Gastrocnemius medialis (tissue), 4 donors: ENCODE data around the gene BCOR. TPM values are rescaled to one million over a fixed set of nuclear protein-coding genes. Genes with fewer than 3 reads are reported as not detected.

Source experiments
- ATAC-seq, 2 donors: fragments of 150-250 bp; one replicate each; pipeline ENCODE4 v1.9.1; 2016
- DNase-seq, 2 donors: peaks; one replicate each; pipeline ENCODE4 v3.0.0-alpha.2; 2019
- H3K27ac ChIP-seq, 4 donors: fragments of 200-600 bp; sonication (generic); 1 replicate in 1 of 4; 2 replicates in 3 of 4; pipeline ENCODE4 v1.5.1; 2016 to 2018; ENCODE audit warnings: mild to moderate bottlenecking in 2 of 4, moderate library complexity in 1 of 4
- H3K27me3 ChIP-seq, 3 donors: fragments of 200-600 bp; sonication (generic) in 2 of 3; 1 replicate in 1 of 3; 2 replicates in 2 of 3; pipeline versions ENCODE4 v1.5.1 to v1.6.0; 2016 to 2019; ENCODE audit warnings: mild to moderate bottlenecking in 1 of 3, moderate library complexity in 1 of 3
- H3K36me3 ChIP-seq, 2 donors: fragments of 200-600 bp; sonication (generic) in 1 of 2; one replicate each; pipeline ENCODE4 v1.5.1; 2017 to 2018
- H3K4me1 ChIP-seq, 2 donors: fragments of 200-600 bp; sonication (generic) in 1 of 2; one replicate each; pipeline ENCODE4 v1.5.1; 2016 to 2017; ENCODE audit warnings: mild to moderate bottlenecking in 2 of 2
- H3K4me3 ChIP-seq, 4 donors: fragments of 200-600 bp; sonication (generic) in 3 of 4; 1 replicate in 1 of 4; 2 replicates in 3 of 4; pipeline ENCODE4 v1.5.1; 2016 to 2019; ENCODE audit warnings: mild to moderate bottlenecking in 2 of 4
- H3K9me3 ChIP-seq, 3 donors: fragments of 200-600 bp; sonication (generic) in 2 of 3; 1 replicate in 1 of 3; 2 replicates in 2 of 3; pipeline ENCODE4 v1.5.1; 2016 to 2019
- POLR2A ChIP-seq, 2 donors: fragments of 450-650 bp; IDR thresholded peaks; one replicate each; pipeline ENCODE4 v1.6.1; 2017; ENCODE audit warnings: antibody characterized with exemption in 2 of 2, mild to moderate bottlenecking in 2 of 2, moderate library complexity in 2 of 2
- in situ Hi-C, 4 donors: fragments of 200-750 bp; cut with MboI; loops; one replicate each; pipeline versions ENCODE4 v1.15.0 to v1.8.0; 2017; ENCODE audit warnings: low sequenced_read_pairs in 4 of 4
- intact Hi-C: fragments of 100-400 bp; cut with DNase I; formaldehyde crosslinking; loops from one replicate; pipeline ENCODE4 v1.15.1; 2023; ENCODE audit warnings: low total_unique reads
- total RNA-seq, 4 donors: library from RNA; depleted of rRNA; stranded (reverse); fragments of >200 nt; gene quantifications; one replicate each; pipeline versions ENCODE4 v1.1.0 to v1.2.3, GENCODE V29; 2016
- TF ChIP-seq, protein P1 (sequence below), 5 experiments: fragments of 450-650 bp in 3 of 5; fragments of 200-600 bp in 2 of 5; sonication (generic) in 2 of 5; IDR thresholded peaks in 4 of 5; conservative IDR thresholded peaks in 1 of 5; 1 replicate in 4 of 5; 2 replicates in 1 of 5; pipeline ENCODE4 v1.5.1; 2016 to 2019; ENCODE audit warnings: antibody characterized with exemption in 5 of 5, mild to moderate bottlenecking in 3 of 5, moderate library complexity in 3 of 5

Gene BCOR
- total RNA-seq, 4 donors from 2014 or later, result 6.5 to 43.8 (median 18.4) TPM

DNA sequence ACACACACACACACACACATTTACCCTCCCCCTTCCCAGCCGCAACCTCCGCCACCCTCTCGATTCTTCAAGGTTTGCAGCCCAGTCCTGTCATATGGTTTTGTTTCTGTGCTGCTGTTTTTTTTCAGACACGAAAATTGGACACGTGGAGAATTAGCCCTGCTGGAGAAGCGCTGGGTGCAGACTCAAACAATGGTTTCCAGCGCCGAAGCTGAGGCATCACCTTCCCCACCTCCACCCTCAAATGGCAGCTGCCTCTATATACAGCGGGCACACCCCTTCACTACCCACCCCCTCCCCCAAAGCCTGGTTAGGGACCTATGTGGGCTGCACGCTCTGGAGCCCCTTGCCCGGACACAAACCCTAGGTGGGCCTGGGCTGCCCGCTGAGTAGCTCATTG lies 87.9 kb downstream of the BCOR start:
- no peak for TF ChIP-seq POLR2A (IDR thresholded peaks at IDR 0.05)
- TF ChIP-seq, protein P1, sequence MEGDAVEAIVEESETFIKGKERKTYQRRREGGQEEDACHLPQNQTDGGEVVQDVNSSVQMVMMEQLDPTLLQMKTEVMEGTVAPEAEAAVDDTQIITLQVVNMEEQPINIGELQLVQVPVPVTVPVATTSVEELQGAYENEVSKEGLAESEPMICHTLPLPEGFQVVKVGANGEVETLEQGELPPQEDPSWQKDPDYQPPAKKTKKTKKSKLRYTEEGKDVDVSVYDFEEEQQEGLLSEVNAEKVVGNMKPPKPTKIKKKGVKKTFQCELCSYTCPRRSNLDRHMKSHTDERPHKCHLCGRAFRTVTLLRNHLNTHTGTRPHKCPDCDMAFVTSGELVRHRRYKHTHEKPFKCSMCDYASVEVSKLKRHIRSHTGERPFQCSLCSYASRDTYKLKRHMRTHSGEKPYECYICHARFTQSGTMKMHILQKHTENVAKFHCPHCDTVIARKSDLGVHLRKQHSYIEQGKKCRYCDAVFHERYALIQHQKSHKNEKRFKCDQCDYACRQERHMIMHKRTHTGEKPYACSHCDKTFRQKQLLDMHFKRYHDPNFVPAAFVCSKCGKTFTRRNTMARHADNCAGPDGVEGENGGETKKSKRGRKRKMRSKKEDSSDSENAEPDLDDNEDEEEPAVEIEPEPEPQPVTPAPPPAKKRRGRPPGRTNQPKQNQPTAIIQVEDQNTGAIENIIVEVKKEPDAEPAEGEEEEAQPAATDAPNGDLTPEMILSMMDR (IDR thresholded peaks at IDR 0.05 in 4 of 5, conservative IDR thresholded peaks at IDR 0.05 in 1 of 5), result no peak
- peaks cover 0 to 7% of the 10 kb centered on the region in 2 donors for H3K4me1 ChIP-seq
- H3K36me3 ChIP-seq, result no peaks in the 10 kb centered on the region
- H3K27ac ChIP-seq, result no peak overlapping the region
- no peaks in the 10 kb centered on the region for H3K9me3 ChIP-seq
- H3K27me3 ChIP-seq, result peaks cover 0 to 38% (median 23%) of the 10 kb centered on the region in 3 donors
- ATAC-seq (no peak), DNase-seq (no peak)
- intact Hi-C loops (loop anchor here (5.0 to 10.0 kb wide), 4 partner anchors 72 to 278 kb away; no protein-coding TSS in a partner anchor), in situ Hi-C loops (loop anchor here in 1 of 4 donors (25.0 kb wide), 1 partner anchor 152 kb away; no protein-coding TSS in a partner anchor)
- no peak overlapping the region for H3K4me3 ChIP-seq

GRCh38 chrX:40009462-40009851 lies 88.3 kb downstream of the BCOR start:
- H3K9me3 ChIP-seq, result no peaks in the 10 kb centered on the region
- intact Hi-C loops, result no loop called here
- peaks cover 0 to 38% (median 26%) of the 10 kb centered on the region in 3 donors for H3K27me3 ChIP-seq
- ATAC-seq (no peak), DNase-seq (no peak)
- no peak overlapping the region for H3K27ac ChIP-seq
- no peak for TF ChIP-seq POLR2A (IDR thresholded peaks at IDR 0.05)
- TF ChIP-seq, protein P1 (IDR thresholded peaks at IDR 0.05 in 4 of 5, conservative IDR thresholded peaks at IDR 0.05 in 1 of 5), result no peak
- peak overlapping the region in 3 of 4 donors; percentile 19 to 44 (median 31) for H3K4me3 ChIP-seq
- peaks cover 0 to 7% of the 10 kb centered on the region in 2 donors for H3K4me1 ChIP-seq
- in situ Hi-C loops, result loop anchor here in 1 of 4 donors (25.0 kb wide), 1 partner anchor 153 kb away; no protein-coding TSS in a partner anchor
- H3K36me3 ChIP-seq, result no peaks in the 10 kb centered on the region

DNA sequence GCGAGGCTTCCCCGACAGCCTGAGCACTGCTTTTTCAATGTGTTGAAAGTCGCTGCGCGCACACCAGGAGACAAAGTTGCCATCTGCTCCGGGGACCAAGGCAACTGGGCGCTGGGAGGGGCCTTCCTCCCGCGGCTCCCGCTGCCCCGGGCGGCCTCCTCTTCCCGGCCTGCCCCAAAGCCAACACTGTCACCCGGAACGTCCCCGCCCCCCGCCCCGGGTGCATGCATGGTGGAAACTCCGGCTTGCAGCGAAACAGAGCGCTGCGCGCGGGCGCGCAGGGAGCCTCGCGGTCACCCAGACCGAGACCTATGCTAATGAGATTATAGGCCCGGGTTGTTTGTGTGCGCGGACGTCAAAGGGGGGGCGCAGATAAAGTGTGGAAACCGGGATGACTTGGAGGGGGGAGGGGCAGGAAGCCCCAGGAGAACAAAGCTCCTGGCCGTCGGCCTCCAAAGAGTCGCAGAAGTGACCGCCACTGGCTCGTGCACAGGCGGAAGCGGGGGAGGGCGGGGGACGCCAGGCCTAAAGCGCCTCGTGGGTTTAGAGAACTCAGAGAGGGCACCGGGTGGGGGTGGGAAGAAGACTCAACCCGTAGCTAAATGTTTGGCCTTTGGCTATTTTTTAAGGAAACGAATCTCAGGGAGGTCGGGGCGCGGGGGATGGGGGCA lies 88.8 kb downstream of the BCOR start:
- H3K4me3 ChIP-seq, result peak overlapping the region; percentile 19 to 44 (median 34)
- no peaks in the 10 kb centered on the region for H3K9me3 ChIP-seq
- in situ Hi-C loops (loop anchor here in 1 of 4 donors (25.0 kb wide), 1 partner anchor 153 kb away; no protein-coding TSS in a partner anchor), intact Hi-C loops (no loop called here)
- H3K27ac ChIP-seq, result no peak overlapping the region
- no peak for ATAC-seq
- H3K4me1 ChIP-seq, result peaks cover 0 to 7% of the 10 kb centered on the region in 2 donors
- no peaks in the 10 kb centered on the region for H3K36me3 ChIP-seq
- DNase-seq, result no peak
- TF ChIP-seq, protein P1 (IDR thresholded peaks at IDR 0.05 in 4 of 5, conservative IDR thresholded peaks at IDR 0.05 in 1 of 5), result no peak
- TF ChIP-seq POLR2A (IDR thresholded peaks at IDR 0.05), result no peak
- H3K27me3 ChIP-seq, result peaks cover 0 to 38% (median 31%) of the 10 kb centered on the region in 3 donors

- no peak overlapping the region for H3K27ac ChIP-seq
These were observed 89.7 kb downstream of the BCOR start for GRCh38 chrX:40007756-40008705.

More at GRCh38 chrX:40007756-40008705, 89.7 kb downstream of the BCOR start:
- TF ChIP-seq, protein P1 (IDR thresholded peaks at IDR 0.05 in 4 of 5, conservative IDR thresholded peaks at IDR 0.05 in 1 of 5), result no peak
- TF ChIP-seq POLR2A (IDR thresholded peaks at IDR 0.05), result no peak
- Histone ChIP-seq H3K4me3 (peak overlapping the region in 1 of 4 donors; percentile 19), H3K27me3 (peaks cover 0 to 38% (median 31%) of the 10 kb centered on the region in 3 donors), H3K36me3 (no peaks in the 10 kb centered on the region), H3K4me1 (peaks cover 0 to 7% of the 10 kb centered on the region in 2 donors), H3K9me3 (no peaks in the 10 kb centered on the region)
- intact Hi-C loops, result loop anchor here (2.0 kb wide), 1 partner anchor 169 kb away; no protein-coding TSS in a partner anchor
- ATAC-seq, result no peak
- DNase-seq, result no peak
- in situ Hi-C loops, result loop anchor here in 1 of 4 donors (25.0 kb wide), 1 partner anchor 154 kb away; no protein-coding TSS in a partner anchor
